Measurements from ENCODE around the gene TAF5. TPM values are rescaled to one million over a fixed set of nuclear protein-coding genes. Genes with fewer than 3 reads are reported as not detected.
"Not testable (repeated sequence)": the region's sequence is repeated elsewhere in the genome, so short reads cannot be mapped to it uniquely, and the experiment has no call there.

TAF5 gene
- total RNA-seq = 10.4 and 11.0 TPM in 2 replicates

- H3K27ac Mint-ChIP-seq = peak within 1 kb of the TSS; percentile 91
- H3K9me3 Mint-ChIP-seq = no peaks in the 10 kb centered on the region
- H3K4me3 Mint-ChIP-seq = peak within 1 kb of the TSS; percentile 89
- intact Hi-C loops (cut with micrococcal nuclease) = loop anchor here (1.0 to 10.0 kb wide), 11 partner anchors 17 to 1215 kb away; partner anchors contain the start of genes ARL3, ATP5MK, BORCS7 and CNNM2
- peaks cover 5% of the 10 kb centered on the region for H3K4me1 Mint-ChIP-seq (ENCODE audit: low read depth)
- H3K27me3 Mint-ChIP-seq (ENCODE audit: insufficient read depth) = no peaks in the 10 kb centered on the region
- peak; percentile 89 for DNase-seq (ENCODE audit: low spot score)
- H3K36me3 Mint-ChIP-seq (ENCODE audit: low read depth) = peaks cover 3% of the 10 kb centered on the region
Measured at GRCh38 chr10:103367782-103368518, at the start of gene TAF5. TSS of gene TAF5 (plus strand) at chr10:103367976. CDS start at chr10:103367990, 14 bp downstream.

GRCh38 chr10:103327906-103328305 is 39.9 kb upstream of the TAF5 start:
- intact Hi-C loops (cut with micrococcal nuclease) = no loop called here
- DNase-seq (ENCODE audit: low spot score) = no peak
- no peaks in the 10 kb centered on the region for H3K4me1 Mint-ChIP-seq (ENCODE audit: low read depth)
- H3K36me3 Mint-ChIP-seq (ENCODE audit: low read depth) = peaks cover 20% of the 10 kb centered on the region
- no peaks in the 10 kb centered on the region for H3K9me3 Mint-ChIP-seq
- H3K4me3 Mint-ChIP-seq = no peak overlapping the region
- H3K27ac Mint-ChIP-seq = peak overlapping the region; percentile 7
- no peaks in the 10 kb centered on the region for H3K27me3 Mint-ChIP-seq (ENCODE audit: insufficient read depth)

GRCh38 chr10:103333934-103334520 is 33.7 kb upstream of the TAF5 start:
- intact Hi-C loops (cut with micrococcal nuclease) = loop anchor here (1.0 to 5.0 kb wide), 2 partner anchors 417 to 499 kb away; partner anchors contain the start of gene CNNM2
- Mint-ChIP-seq H3K4me1 (ENCODE audit: low read depth) (no peaks in the 10 kb centered on the region), H3K27ac (no peak overlapping the region), H3K9me3 (no peaks in the 10 kb centered on the region), H3K27me3 (ENCODE audit: insufficient read depth) (no peaks in the 10 kb centered on the region), H3K36me3 (ENCODE audit: low read depth) (peaks cover 18% of the 10 kb centered on the region), H3K4me3 (no peak overlapping the region)
- DNase-seq (ENCODE audit: low spot score) = no peak

- Mint-ChIP-seq H3K36me3 (ENCODE audit: low read depth) (peaks cover 18% of the 10 kb centered on the region), H3K27me3 (ENCODE audit: insufficient read depth) (no peaks in the 10 kb centered on the region), H3K4me3 (no peak overlapping the region), H3K9me3 (no peaks in the 10 kb centered on the region), H3K27ac (no peak overlapping the region), H3K4me1 (ENCODE audit: low read depth) (no peaks in the 10 kb centered on the region)
- intact Hi-C loops (cut with micrococcal nuclease) = loop anchor here (1.0 to 5.0 kb wide), 2 partner anchors 417 to 499 kb away; partner anchors contain the start of gene CNNM2
- DNase-seq (ENCODE audit: low spot score) = no peak
Measured at GRCh38 chr10:103334567-103334966, 33.2 kb upstream of the TAF5 start.

- Mint-ChIP-seq H3K36me3 (ENCODE audit: low read depth) (peaks cover 21% of the 10 kb centered on the region), H3K27me3 (ENCODE audit: insufficient read depth) (no peaks in the 10 kb centered on the region), H3K9me3 (no peaks in the 10 kb centered on the region), H3K4me3 (no peak overlapping the region), H3K4me1 (ENCODE audit: low read depth) (no peaks in the 10 kb centered on the region), H3K27ac (no peak overlapping the region)
- intact Hi-C loops (cut with micrococcal nuclease) = no loop called here
- no peak for DNase-seq (ENCODE audit: low spot score)
Measured at GRCh38 chr10:103336370-103336769, 31.4 kb upstream of the TAF5 start.

- peak overlapping the region; percentile 91 for H3K4me3 Mint-ChIP-seq
Measured at GRCh38 chr10:103350175-103350516, 17.6 kb upstream of the TAF5 start.

GRCh38 chr10:103350517-103351260 is 17.1 kb upstream of the TAF5 start, which contains the start of gene PCGF6:
TSS of gene PCGF6 (minus strand) at chr10:103351140. CDS start at chr10:103351066, 74 bp downstream.
- intact Hi-C loops (cut with micrococcal nuclease) = loop anchor here (1.0 to 5.0 kb wide), 3 partner anchors 17 to 433 kb away; partner anchors contain the start of genes ATP5MK, CNNM2, PDCD11 and TAF5
- peak within 1 kb of the TSS; percentile 91 for H3K4me3 Mint-ChIP-seq
- peak within 1 kb of the TSS; percentile 89 for H3K27ac Mint-ChIP-seq
- H3K9me3 Mint-ChIP-seq = no peaks in the 10 kb centered on the region
- DNase-seq (ENCODE audit: low spot score) = peak; percentile 74
- H3K36me3 Mint-ChIP-seq (ENCODE audit: low read depth) = peaks cover 8% of the 10 kb centered on the region
- H3K27me3 Mint-ChIP-seq (ENCODE audit: insufficient read depth) = no peaks in the 10 kb centered on the region
- peaks cover 4% of the 10 kb centered on the region for H3K4me1 Mint-ChIP-seq (ENCODE audit: low read depth)

More at GRCh38 chr10:103350175-103350516, 17.6 kb upstream of the TAF5 start:
- Mint-ChIP-seq H3K9me3 (no peaks in the 10 kb centered on the region), H3K4me1 (ENCODE audit: low read depth) (peaks cover 4% of the 10 kb centered on the region), H3K27ac (no peak overlapping the region), H3K36me3 (ENCODE audit: low read depth) (peaks cover 9% of the 10 kb centered on the region), H3K27me3 (ENCODE audit: insufficient read depth) (no peaks in the 10 kb centered on the region)
- DNase-seq (ENCODE audit: low spot score) = no peak
- intact Hi-C loops (cut with micrococcal nuclease) = loop anchor here (5.0 kb wide), 1 partner anchor 433 kb away; the partner anchor contains the start of gene CNNM2

- intact Hi-C loops (cut with micrococcal nuclease) = loop anchor here (5.0 kb wide), 1 partner anchor 436 kb away; the partner anchor contains the start of gene CNNM2
- Mint-ChIP-seq H3K9me3 (no peaks in the 10 kb centered on the region), H3K4me3 (no peak overlapping the region), H3K36me3 (ENCODE audit: low read depth) (peaks cover 3% of the 10 kb centered on the region), H3K4me1 (ENCODE audit: low read depth) (peaks cover 4% of the 10 kb centered on the region), H3K27me3 (ENCODE audit: insufficient read depth) (no peaks in the 10 kb centered on the region), H3K27ac (no peak overlapping the region)
- DNase-seq (ENCODE audit: low spot score) = no peak
Measured at GRCh38 chr10:103353281-103353680, 14.5 kb upstream of the TAF5 start.

- H3K4me3 Mint-ChIP-seq; H3K27me3 Mint-ChIP-seq (ENCODE audit: insufficient read depth); DNase-seq (ENCODE audit: low spot score); H3K9me3 Mint-ChIP-seq; H3K36me3 Mint-ChIP-seq (ENCODE audit: low read depth); H3K4me1 Mint-ChIP-seq (ENCODE audit: low read depth); H3K27ac Mint-ChIP-seq: not testable (repeated sequence)
- intact Hi-C loops (cut with micrococcal nuclease) = loop anchor here (5.0 kb wide), 1 partner anchor 437 kb away; the partner anchor contains the start of gene CNNM2
Measured at GRCh38 chr10:103354567-103354966, 13.2 kb upstream of the TAF5 start.

- intact Hi-C loops (cut with micrococcal nuclease) = no loop called here
- H3K27me3 Mint-ChIP-seq (ENCODE audit: insufficient read depth) = no peaks in the 10 kb centered on the region
- H3K36me3 Mint-ChIP-seq (ENCODE audit: low read depth) = no peaks in the 10 kb centered on the region
- H3K4me1 Mint-ChIP-seq (ENCODE audit: low read depth) = peaks cover 3% of the 10 kb centered on the region
- no peaks in the 10 kb centered on the region for H3K9me3 Mint-ChIP-seq
- no peak overlapping the region for H3K27ac Mint-ChIP-seq
- no peak for DNase-seq (ENCODE audit: low spot score)
- no peak overlapping the region for H3K4me3 Mint-ChIP-seq
Measured at GRCh38 chr10:103355906-103356599, 11.7 kb upstream of the TAF5 start.

- H3K27ac Mint-ChIP-seq; H3K27me3 Mint-ChIP-seq (ENCODE audit: insufficient read depth); DNase-seq (ENCODE audit: low spot score); H3K9me3 Mint-ChIP-seq; H3K4me1 Mint-ChIP-seq (ENCODE audit: low read depth); H3K4me3 Mint-ChIP-seq; intact Hi-C loops (cut with micrococcal nuclease); H3K36me3 Mint-ChIP-seq (ENCODE audit: low read depth): not testable (repeated sequence)
Measured at GRCh38 chr10:103359493-103359892, 8.3 kb upstream of the TAF5 start.

- H3K4me3 Mint-ChIP-seq; H3K4me1 Mint-ChIP-seq (ENCODE audit: low read depth); DNase-seq (ENCODE audit: low spot score); H3K9me3 Mint-ChIP-seq; H3K27ac Mint-ChIP-seq; H3K36me3 Mint-ChIP-seq (ENCODE audit: low read depth); H3K27me3 Mint-ChIP-seq (ENCODE audit: insufficient read depth): not testable (repeated sequence)
- intact Hi-C loops (cut with micrococcal nuclease) = loop anchor here (10.0 kb wide), 2 partner anchors 166 to 764 kb away; partner anchors contain the start of genes NT5C2 and SFR1
Measured at GRCh38 chr10:103360791-103361190, 7.0 kb upstream of the TAF5 start.

Measured in activated T-helper 1 cell treated with anti-CD3 and anti-CD28 coated beads, Interleukin-12 subunit alpha, Interleukin-12 subunit beta, Interleukin-2, Interleukin-4 antibody, amounts not matched to agents 30 ng/mL and 10 ng/mL and 1 ng/mL, durations not matched to agents 14 hours and 24 hours and 36 hours (primary cell).